Germinal center (tissue), 1 donor: ENCODE results near the gene MYOZ3.

Experiments used
- DNase-seq: peaks from one replicate; pipeline ENCODE4 v3.0.0; 2012; ENCODE audit warnings: mixed read lengths, low spot score

MYOZ3 gene

DNA sequence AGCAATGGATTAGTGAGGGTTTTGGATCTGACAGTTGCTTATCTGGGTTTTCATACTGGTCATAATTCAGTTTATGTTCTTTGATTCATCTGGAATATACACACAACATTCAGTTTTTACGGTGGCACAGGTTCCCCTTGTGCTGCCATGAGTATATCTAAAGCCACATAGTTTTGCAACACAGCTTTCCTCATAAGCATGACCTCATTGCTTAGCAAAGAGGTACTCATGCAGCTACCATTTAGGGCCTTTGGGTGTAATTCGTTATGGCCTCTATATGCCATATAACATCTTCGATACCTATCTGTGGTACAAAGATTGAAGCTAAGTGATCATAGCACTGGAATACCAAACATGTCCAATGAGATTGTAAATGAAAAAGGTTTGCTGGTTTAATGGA, 42.7 kb downstream of the MYOZ3 start:
- DNase-seq = no peak

- DNase-seq = no peak
Measured at GRCh38 chr5:150706776-150707390, 45.8 kb downstream of the MYOZ3 start.

DNA sequence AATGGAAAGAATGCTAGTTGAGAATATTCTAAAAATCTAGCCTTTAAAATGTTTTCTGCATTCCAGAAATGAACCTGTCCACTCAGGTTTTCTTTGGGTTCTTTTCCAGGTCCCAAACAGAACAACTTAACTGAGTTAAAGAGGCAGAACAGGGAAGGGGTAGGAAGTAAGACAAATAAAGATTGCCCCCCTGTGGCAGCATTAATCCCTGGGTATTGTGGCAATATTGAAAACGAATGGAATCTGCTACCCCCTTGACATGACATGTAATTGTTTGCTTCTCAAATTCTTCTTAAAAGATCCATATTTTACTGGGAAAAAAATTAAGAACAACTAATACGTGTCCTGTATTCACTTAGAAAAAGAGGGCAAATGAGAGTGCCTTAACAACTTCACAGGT, 49.1 kb downstream of the MYOZ3 start:
- DNase-seq = no peak

DNA sequence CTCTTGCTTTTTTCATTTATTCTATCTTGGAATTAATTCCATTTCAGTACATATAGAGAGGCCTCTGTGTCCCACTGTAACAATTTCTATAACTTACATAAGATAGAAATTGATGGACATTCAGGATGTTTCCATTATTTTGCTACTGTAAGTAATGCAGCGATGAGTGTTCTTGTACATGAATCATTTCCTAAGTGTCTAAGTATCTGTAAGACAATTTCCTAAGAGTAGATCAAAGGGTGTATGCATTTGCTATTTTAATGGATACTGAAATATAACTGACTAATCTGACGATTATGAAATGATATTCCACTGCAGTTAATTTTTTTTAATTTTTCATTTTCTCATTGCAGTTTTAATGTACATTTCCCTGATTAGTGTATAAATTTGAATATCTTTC, 62.8 kb downstream of the MYOZ3 start:
- DNase-seq = no peak
